GM20000 (cell line): ENCODE results near the gene LMX1A.

ENCODE experiments used
- DNase-seq: peaks from one replicate; pipeline ENCODE4 v3.0.0; 2012; ENCODE audit warnings: low spot score
- CTCF ChIP-seq: IDR thresholded peaks from 2 replicates; pipeline ENCODE4 v1.5.1; 2012; ENCODE audit warnings: mild to moderate bottlenecking, control low read depth; ENCODE audit errors: extremely low read depth, missing control alignments

LMX1A gene

GRCh38 chr1:165222580-165222979 lies 133.9 kb downstream of the LMX1A start:
- TF ChIP-seq CTCF: no peak
- no peak for DNase-seq

DNA sequence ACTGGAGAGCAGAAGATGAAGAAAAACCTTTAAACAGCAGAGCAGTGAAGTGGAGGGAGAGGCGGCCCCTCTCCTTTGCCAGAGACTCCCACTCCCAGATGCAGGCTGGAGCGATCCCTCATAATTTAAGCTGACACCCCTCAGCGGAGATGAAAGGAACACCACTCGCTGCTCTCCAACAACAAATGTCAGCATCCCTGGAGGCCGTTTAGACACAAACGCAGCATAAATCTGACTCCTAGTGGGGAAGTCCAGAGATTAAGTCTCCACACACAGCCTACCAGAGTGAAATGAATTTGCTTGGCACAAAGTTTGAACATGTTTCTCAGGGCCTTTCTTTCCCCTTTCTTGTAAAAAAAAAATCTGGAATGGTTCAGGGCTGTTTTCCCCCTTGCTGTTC lies 137.8 kb downstream of the LMX1A start:
- no peak for DNase-seq
- TF ChIP-seq CTCF: no peak

- DNase-seq: no peak
- no peak for TF ChIP-seq CTCF
Observed at GRCh38 chr1:165217958-165218357, 138.6 kb downstream of the LMX1A start.

DNA sequence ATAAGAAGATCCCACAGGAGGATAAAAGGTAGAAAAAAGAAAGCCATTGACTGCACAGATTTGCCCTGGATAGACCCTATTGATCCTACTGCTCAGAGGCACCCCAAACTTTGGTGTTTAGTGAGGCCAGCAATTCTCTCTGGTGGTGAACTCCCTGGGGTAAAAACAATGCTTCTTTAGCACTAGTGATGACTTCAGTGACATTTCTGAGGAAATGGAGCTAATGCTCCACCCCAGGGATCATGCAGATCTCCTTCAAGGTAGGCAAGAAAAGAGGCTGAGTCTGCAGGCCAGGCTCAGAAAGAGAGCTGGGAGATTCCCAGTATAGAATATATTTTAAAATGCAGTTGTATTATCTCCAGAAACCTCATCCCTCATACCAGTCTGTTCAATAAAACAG lies 140.3 kb downstream of the LMX1A start:
- no peak for DNase-seq

DNA sequence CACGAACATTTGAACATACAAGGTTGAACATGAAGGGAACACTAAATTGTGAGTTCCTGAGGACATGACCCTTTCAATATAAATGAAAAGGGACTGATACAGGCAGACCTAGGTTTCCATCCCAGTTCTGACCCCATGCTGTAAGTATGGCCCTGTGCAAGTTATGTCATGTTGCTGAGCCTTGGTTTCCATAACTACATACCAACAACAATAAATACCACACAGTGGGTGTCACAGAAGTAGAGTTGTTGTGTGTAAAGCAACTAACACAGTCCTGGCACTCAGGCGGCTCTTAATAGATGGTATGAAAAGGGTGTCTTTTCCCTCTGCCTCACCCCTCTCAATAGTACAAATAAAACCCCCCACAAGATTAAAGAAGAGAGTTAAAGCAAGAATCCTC lies 140.8 kb downstream of the LMX1A start:
- TF ChIP-seq CTCF: no peak
- no peak for DNase-seq

More for the DNA sequence above, 140.3 kb downstream of the LMX1A start:
- no peak for TF ChIP-seq CTCF

DNA sequence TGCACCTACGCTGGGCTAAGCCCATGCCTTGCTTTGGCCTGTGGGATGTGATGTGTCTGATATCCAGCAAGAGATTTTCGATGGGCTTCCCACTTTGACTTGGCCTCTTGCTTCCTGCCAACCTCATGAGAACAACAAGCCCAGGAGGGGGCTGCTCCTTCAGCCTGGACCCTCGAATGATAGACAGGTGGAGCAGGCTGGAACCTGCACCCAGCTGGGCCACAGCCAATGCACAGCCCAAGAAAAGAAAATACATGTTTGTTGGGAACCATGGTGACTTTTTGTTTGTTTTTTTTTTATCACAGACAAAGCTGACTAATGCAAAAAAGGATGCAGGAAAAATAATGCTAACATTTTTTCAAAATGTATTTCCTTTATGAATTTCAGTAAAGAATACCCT lies 144.3 kb downstream of the LMX1A start:
- DNase-seq: no peak
- no peak for TF ChIP-seq CTCF

DNA sequence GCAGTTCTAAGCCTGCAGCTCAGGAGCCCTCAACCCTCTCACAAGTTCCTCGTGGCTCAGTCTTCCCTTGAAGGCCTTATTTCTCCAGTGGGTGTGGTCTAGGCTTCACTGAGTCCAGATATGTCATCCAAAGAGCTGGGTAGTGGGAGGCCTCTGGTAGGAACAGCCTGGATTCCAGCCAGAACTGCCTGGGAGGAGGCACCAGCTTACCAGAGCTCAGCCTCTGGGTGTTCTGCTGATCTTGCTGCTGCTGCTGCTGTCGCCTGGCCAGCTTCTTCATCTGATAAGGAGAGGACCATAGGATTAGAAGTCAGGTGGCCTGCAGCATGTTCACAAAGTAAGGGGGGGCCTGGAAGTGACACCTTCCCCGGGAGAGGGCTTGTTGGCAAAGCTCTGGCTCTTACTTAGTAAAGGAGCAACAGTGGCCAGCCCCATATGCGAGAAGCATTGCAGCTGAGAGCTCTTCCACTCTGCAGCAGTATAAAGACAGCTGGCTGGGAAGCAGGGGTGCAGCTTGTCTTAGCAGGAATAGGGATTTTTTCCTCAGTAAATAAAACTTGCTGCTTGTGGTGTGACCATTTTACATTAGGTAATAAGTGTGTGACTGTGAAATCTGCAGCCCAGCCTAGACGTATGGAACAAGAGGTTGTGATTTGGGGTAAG lies 148.5 kb downstream of the LMX1A start:
- TF ChIP-seq CTCF: no peak
- DNase-seq: no peak
